HEK293T (cell line): Measurements from ENCODE around the gene P2RY13.

Experiments
- FOXK2 ChIP-seq: fragments of 450-650 bp; IDR thresholded peaks from 2 replicates; pipeline ENCODE4 v1.6.1; 2016; ENCODE audit warnings: mild to moderate bottlenecking
- SP1 ChIP-seq: fragments of 450-650 bp; IDR thresholded peaks from 2 replicates; pipeline ENCODE4 v1.6.1; 2017
- SUZ12 ChIP-seq: fragments of 450-650 bp; IDR thresholded peaks from 2 replicates; pipeline ENCODE4 v1.6.1; 2016; ENCODE audit warnings: mild to moderate bottlenecking
- TARDBP ChIP-seq: fragments of 450-650 bp; IDR thresholded peaks from 2 replicates; pipeline ENCODE4 v1.6.1; 2016

DNA sequence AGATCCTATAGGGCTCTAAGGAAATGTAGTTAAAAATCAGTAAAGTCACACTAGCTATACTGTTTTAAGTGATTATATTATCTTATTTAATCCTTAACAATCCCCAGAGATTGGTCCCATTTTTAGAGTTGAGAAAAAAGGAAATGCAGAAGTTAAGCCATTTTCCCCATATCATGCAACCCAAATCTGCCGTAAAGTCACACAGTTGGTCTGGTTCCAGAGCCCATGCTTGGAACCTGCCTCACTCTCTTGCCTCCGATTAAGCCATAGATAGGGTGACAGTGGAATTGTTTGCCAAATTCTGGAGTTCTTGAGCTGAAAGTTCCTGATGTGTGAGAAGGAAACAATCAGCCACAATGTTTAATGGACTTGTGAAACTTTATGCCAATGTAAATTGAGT, 2.3 kb upstream of the P2RY13 start:
- TF ChIP-seq TARDBP (no peak), FOXK2 (no peak), SP1 (no peak), SUZ12 (no peak)
